DMS53 treated with DMSO at 0.1 percent for 48 hours (cell line): ENCODE data around the gene KNOP1.
"Not testable (repeated sequence)": the region's sequence is repeated elsewhere in the genome, so short reads cannot be mapped to it uniquely, and the experiment has no call there.

Source experiments
- DNase-seq: peaks from one replicate; lab custom pipeline; 2025; ENCODE audit not compliant: unreplicated experiment; lab: John Stamatoyannopoulos, UW

The KNOP1 gene

GRCh38 chr16:19688396-19689024, 29.5 kb downstream of the KNOP1 start:
- DNase-seq, result no peak

GRCh38 chr16:19687279-19687678, 30.7 kb downstream of the KNOP1 start:
- no peak for DNase-seq

GRCh38 chr16:19685176-19685575, 32.9 kb downstream of the KNOP1 start:
- DNase-seq, result no peak

GRCh38 chr16:19683453-19684236, 34.4 kb downstream of the KNOP1 start:
- no peak for DNase-seq

GRCh38 chr16:19681637-19682036, 36.4 kb downstream of the KNOP1 start:
- no peak for DNase-seq

- DNase-seq, result no peak
Observed at GRCh38 chr16:19680881-19681340, 37.1 kb downstream of the KNOP1 start.

GRCh38 chr16:19679281-19679680, 38.7 kb downstream of the KNOP1 start:
- DNase-seq, result not testable (repeated sequence)

GRCh38 chr16:19678804-19679203, 39.2 kb downstream of the KNOP1 start:
- DNase-seq, result no peak

GRCh38 chr16:19677402-19677801, 40.6 kb downstream of the KNOP1 start:
- DNase-seq, result no peak

- no peak for DNase-seq
Observed at GRCh38 chr16:19674485-19674884, 43.5 kb downstream of the KNOP1 start.

GRCh38 chr16:19672378-19672777, 45.6 kb downstream of the KNOP1 start:
- no peak for DNase-seq

GRCh38 chr16:19666477-19666876, 51.5 kb downstream of the KNOP1 start:
- no peak for DNase-seq

GRCh38 chr16:19665313-19665712, 52.7 kb downstream of the KNOP1 start:
- DNase-seq, result not testable (repeated sequence)

- DNase-seq, result no peak
Observed at GRCh38 chr16:19664166-19664565, 53.9 kb downstream of the KNOP1 start.

GRCh38 chr16:19662351-19662750, 55.7 kb downstream of the KNOP1 start:
- no peak for DNase-seq

- DNase-seq, result no peak
Observed at GRCh38 chr16:19660432-19660831, 57.6 kb downstream of the KNOP1 start.

- no peak for DNase-seq
Observed at GRCh38 chr16:19659554-19659953, 58.5 kb downstream of the KNOP1 start.

GRCh38 chr16:19657831-19658230, 60.2 kb downstream of the KNOP1 start:
- DNase-seq, result no peak

GRCh38 chr16:19655242-19655777, 62.7 kb downstream of the KNOP1 start:
- DNase-seq, result no peak

- DNase-seq, result no peak
Observed at GRCh38 chr16:19654147-19654546, 63.9 kb downstream of the KNOP1 start.
